Choroid plexus epithelial cell (primary cell): ENCODE data around the gene KIF16B.

Experiments
- DNase-seq: peaks from one replicate; pipeline ENCODE4 v3.0.0-alpha.2; 2010; ENCODE audit warnings: low read depth
- H3K4me3 ChIP-seq: 2 replicates; pipeline ENCODE4 v1.5.1; 2011; ENCODE audit warnings: low read depth, mild to moderate bottlenecking, control low read depth, low read length, moderate library complexity
- TF ChIP-seq, protein P1 (sequence below): conservative IDR thresholded peaks from 2 replicates; pipeline ENCODE4 v1.5.1; 2011; ENCODE audit warnings: low read depth, mild to moderate bottlenecking, control low read depth, inconsistent platforms, low read length, moderate library complexity

Gene KIF16B

DNA sequence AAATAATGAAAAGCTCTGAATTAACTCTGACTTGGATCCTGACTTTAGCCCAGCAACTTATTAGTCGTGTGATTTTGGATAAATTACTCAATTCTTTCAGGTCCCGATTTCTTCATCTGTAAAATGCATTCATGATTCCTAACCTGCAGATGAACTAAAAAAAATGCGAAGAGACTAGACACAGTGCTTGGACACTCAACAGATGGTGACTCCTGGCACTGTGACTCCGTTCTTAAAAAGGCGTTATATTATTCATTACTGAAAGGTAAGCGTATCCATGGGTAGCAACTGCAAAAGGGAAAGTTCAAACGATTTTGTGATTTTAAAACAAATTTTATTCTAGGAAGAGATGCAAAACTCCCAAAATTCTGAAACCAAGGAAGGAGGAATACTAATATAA lies 226.3 kb downstream of the KIF16B start:
- no peak for DNase-seq
- TF ChIP-seq, protein P1, sequence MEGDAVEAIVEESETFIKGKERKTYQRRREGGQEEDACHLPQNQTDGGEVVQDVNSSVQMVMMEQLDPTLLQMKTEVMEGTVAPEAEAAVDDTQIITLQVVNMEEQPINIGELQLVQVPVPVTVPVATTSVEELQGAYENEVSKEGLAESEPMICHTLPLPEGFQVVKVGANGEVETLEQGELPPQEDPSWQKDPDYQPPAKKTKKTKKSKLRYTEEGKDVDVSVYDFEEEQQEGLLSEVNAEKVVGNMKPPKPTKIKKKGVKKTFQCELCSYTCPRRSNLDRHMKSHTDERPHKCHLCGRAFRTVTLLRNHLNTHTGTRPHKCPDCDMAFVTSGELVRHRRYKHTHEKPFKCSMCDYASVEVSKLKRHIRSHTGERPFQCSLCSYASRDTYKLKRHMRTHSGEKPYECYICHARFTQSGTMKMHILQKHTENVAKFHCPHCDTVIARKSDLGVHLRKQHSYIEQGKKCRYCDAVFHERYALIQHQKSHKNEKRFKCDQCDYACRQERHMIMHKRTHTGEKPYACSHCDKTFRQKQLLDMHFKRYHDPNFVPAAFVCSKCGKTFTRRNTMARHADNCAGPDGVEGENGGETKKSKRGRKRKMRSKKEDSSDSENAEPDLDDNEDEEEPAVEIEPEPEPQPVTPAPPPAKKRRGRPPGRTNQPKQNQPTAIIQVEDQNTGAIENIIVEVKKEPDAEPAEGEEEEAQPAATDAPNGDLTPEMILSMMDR: no peak
- H3K4me3 ChIP-seq: no peak overlapping the region

GRCh38 chr20:16337707-16338106 lies 235.5 kb downstream of the KIF16B start:
- H3K4me3 ChIP-seq: no peak overlapping the region
- DNase-seq: no peak
- TF ChIP-seq, protein P1: no peak

- TF ChIP-seq, protein P1: no peak
- H3K4me3 ChIP-seq: no peak overlapping the region
- no peak for DNase-seq
Observed at GRCh38 chr20:16327606-16328005, 245.6 kb downstream of the KIF16B start.

- DNase-seq: no peak
- H3K4me3 ChIP-seq: no peak overlapping the region
- TF ChIP-seq, protein P1: no peak
Observed at GRCh38 chr20:16321291-16321690, 252.0 kb downstream of the KIF16B start.

DNA sequence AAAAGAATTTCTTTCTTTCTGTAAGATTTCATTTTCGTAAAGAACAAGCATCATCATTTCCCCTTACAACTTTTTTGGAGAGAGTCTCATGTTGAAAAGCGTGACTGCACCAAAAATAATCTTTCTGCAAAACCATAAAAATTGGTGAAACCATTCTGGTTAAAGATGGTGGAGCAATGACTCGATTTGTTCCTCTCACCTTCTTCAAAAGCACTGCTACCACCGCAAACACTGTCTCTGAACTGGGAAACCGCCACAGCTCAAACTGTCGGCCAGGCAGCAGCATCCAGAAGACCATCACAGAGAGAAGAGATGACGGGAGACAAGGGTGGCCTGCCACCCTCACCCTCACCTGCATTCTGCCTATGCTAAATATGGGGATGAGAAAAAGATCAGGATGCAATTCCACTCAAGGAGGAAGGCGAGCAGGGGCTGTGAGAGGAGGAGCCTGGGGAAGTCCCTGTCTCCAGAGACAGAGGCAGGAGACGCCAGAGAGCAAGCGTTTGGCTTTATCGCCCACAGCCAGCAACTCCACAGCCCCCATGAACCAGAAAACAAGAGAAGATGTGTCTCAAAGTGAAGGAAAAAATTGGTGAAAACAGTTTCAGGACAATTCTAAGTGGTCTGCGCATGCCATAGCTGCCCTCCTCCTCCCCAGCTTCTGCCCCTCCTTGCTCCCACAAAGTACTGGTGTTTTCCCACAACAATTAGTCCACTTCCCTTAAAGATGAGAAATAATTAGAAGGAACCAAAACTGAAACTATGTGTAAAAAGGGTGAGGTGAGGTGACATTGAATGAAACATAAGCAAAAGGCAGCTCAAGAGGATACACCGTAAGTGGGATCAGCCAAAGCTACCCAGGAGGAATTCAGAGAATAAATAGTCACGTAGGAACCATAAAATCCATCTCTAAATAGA lies 255.5 kb downstream of the KIF16B start:
- no peak for DNase-seq
- no peak overlapping the region for H3K4me3 ChIP-seq
- TF ChIP-seq, protein P1: no peak

GRCh38 chr20:16316513-16316912 lies 256.7 kb downstream of the KIF16B start:
- H3K4me3 ChIP-seq: no peak overlapping the region
- TF ChIP-seq, protein P1: no peak
- DNase-seq: no peak

- DNase-seq: no peak
- TF ChIP-seq, protein P1: no peak
- H3K4me3 ChIP-seq: no peak overlapping the region
Observed at GRCh38 chr20:16314748-16315159, 258.5 kb downstream of the KIF16B start.
